B cell (primary cell): ENCODE measurements around the gene LMAN1L.

Experiments used
- EZH2 ChIP-seq: IDR thresholded peaks from 2 replicates; pipeline ENCODE4 v1.6.1; 2012; ENCODE audit warnings: borderline replicate concordance, low read depth, mild to moderate bottlenecking, moderate library complexity, low read length; ENCODE audit not compliant: insufficient read depth, poor library complexity, severe bottlenecking
- TF ChIP-seq, protein P1 (sequence below): fragments of 200-600 bp; IDR thresholded peaks from one replicate; pipeline ENCODE4 v1.8.0; 2022; ENCODE audit warnings: antibody characterized with exemption, mild to moderate bottlenecking

DNA sequence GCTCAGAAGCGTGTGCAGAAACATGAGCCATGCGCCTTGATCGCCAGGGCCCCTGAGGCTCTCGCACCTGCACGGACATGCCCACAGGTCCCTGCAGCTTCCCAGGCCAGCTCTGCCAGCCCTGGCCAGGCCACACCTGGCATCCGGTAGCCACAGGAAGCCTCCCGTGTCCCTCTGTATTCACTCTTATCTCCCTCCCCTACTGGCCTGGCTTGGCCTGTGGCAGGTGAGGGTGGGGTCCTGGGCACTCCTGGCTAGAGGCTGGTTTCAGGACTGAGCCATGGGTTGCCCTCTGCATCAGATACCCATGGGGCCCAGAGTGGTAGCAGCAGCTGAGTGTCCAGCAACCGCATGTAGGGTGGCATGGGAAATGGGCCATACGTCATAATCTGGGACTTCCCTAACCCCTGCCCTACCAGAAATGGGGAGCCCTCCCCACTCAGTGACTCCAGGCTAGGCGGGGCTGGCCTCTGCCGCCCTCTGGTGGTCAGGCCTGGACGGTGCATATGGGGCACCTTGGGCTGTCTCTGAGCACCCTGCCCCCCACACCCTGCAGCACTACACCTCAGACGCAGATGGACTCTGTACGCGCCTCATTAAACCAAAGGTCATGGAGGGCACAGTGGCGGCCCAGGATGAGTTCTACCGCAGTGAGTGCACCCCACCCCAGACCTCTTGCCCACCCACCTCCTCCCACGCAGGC is 12.6 kb upstream of the LMAN1L start:
- TF ChIP-seq, protein P1, sequence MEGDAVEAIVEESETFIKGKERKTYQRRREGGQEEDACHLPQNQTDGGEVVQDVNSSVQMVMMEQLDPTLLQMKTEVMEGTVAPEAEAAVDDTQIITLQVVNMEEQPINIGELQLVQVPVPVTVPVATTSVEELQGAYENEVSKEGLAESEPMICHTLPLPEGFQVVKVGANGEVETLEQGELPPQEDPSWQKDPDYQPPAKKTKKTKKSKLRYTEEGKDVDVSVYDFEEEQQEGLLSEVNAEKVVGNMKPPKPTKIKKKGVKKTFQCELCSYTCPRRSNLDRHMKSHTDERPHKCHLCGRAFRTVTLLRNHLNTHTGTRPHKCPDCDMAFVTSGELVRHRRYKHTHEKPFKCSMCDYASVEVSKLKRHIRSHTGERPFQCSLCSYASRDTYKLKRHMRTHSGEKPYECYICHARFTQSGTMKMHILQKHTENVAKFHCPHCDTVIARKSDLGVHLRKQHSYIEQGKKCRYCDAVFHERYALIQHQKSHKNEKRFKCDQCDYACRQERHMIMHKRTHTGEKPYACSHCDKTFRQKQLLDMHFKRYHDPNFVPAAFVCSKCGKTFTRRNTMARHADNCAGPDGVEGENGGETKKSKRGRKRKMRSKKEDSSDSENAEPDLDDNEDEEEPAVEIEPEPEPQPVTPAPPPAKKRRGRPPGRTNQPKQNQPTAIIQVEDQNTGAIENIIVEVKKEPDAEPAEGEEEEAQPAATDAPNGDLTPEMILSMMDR = peak; percentile 93
- TF ChIP-seq EZH2 = no peak
